ENCODE data around the gene SYT2.
"Not testable (repeated sequence)": the region's sequence is repeated elsewhere in the genome, so short reads cannot be mapped to it uniquely, and the experiment has no call there.

SYT2 gene

GRCh38 chr1:202629257-202629811, 80.9 kb downstream of the SYT2 start:
- DNase-seq (peak; percentile 33 to 36), ATAC-seq (peak; percentile 87)
- peak overlapping the region in 1 of 2 donors; percentile 40 for H3K4me3 Mint-ChIP-seq
- H3K27ac Mint-ChIP-seq, H3K9me3 Mint-ChIP-seq: not testable (repeated sequence)
- H3K27me3 Mint-ChIP-seq = peaks cover 64% of the 10 kb centered on the region
- H3K4me1 Mint-ChIP-seq = peaks cover 26% of the 10 kb centered on the region

- DNase-seq = no peak
- Mint-ChIP-seq H3K4me3 (peak overlapping the region in 1 of 2 donors; percentile 40), H3K9me3 (no peaks in the 10 kb centered on the region), H3K27ac (no peak overlapping the region), H3K4me1 (peaks cover 26% of the 10 kb centered on the region), H3K27me3 (peaks cover 59% of the 10 kb centered on the region)
- peak; percentile 4 for ATAC-seq
Measured at GRCh38 chr1:202628646-202629215, 81.5 kb downstream of the SYT2 start.

- Mint-ChIP-seq H3K27me3 (peaks cover 52% of the 10 kb centered on the region), H3K4me1 (peaks cover 26% of the 10 kb centered on the region), H3K4me3 (no peak overlapping the region), H3K9me3 (no peaks in the 10 kb centered on the region), H3K27ac (no peak overlapping the region)
- ATAC-seq (no peak), DNase-seq (no peak)
Measured at GRCh38 chr1:202627841-202628565, 82.3 kb downstream of the SYT2 start.

- H3K27ac Mint-ChIP-seq, ATAC-seq, H3K9me3 Mint-ChIP-seq, DNase-seq, H3K4me3 Mint-ChIP-seq: not testable (repeated sequence)
- Mint-ChIP-seq H3K27me3 (peaks cover 42% of the 10 kb centered on the region), H3K4me1 (peaks cover 26% of the 10 kb centered on the region)
Measured at GRCh38 chr1:202627036-202627435, 83.2 kb downstream of the SYT2 start.

GRCh38 chr1:202625416-202626360, 84.6 kb downstream of the SYT2 start:
- ATAC-seq = peak; percentile 83
- Mint-ChIP-seq H3K4me1 (peaks cover 25% of the 10 kb centered on the region), H3K4me3 (no peak overlapping the region), H3K9me3 (no peaks in the 10 kb centered on the region), H3K27ac (no peak overlapping the region), H3K27me3 (peaks cover 29% of the 10 kb centered on the region)
- peak; percentile 59 to 63 for DNase-seq

GRCh38 chr1:202624781-202625108, 85.5 kb downstream of the SYT2 start:
- Mint-ChIP-seq H3K27me3 (peaks cover 21% of the 10 kb centered on the region), H3K4me3 (no peak overlapping the region), H3K4me1 (peaks cover 15% of the 10 kb centered on the region), H3K9me3 (no peaks in the 10 kb centered on the region), H3K27ac (no peak overlapping the region)
- no peak for DNase-seq
- no peak for ATAC-seq

GRCh38 chr1:202624088-202624780, 86.0 kb downstream of the SYT2 start:
- no peak for ATAC-seq
- DNase-seq = no peak
- Mint-ChIP-seq H3K9me3 (no peaks in the 10 kb centered on the region), H3K27ac (no peak overlapping the region), H3K4me1 (peaks cover 10% of the 10 kb centered on the region), H3K27me3 (peaks cover 22% of the 10 kb centered on the region), H3K4me3 (no peak overlapping the region)

GRCh38 chr1:202623476-202623875, 86.8 kb downstream of the SYT2 start:
- not testable (repeated sequence) for H3K4me3 Mint-ChIP-seq, H3K4me1 Mint-ChIP-seq, ATAC-seq, H3K27ac Mint-ChIP-seq, DNase-seq, H3K9me3 Mint-ChIP-seq
- H3K27me3 Mint-ChIP-seq = peaks cover 29% of the 10 kb centered on the region

GRCh38 chr1:202623075-202623474, 87.2 kb downstream of the SYT2 start:
- H3K4me3 Mint-ChIP-seq = no peak overlapping the region
- H3K9me3 Mint-ChIP-seq = no peaks in the 10 kb centered on the region
- H3K4me1 Mint-ChIP-seq = peaks cover 10% of the 10 kb centered on the region
- H3K27me3 Mint-ChIP-seq = peaks cover 30% of the 10 kb centered on the region
- DNase-seq = no peak
- no peak overlapping the region for H3K27ac Mint-ChIP-seq
- no peak for ATAC-seq

- H3K4me1 Mint-ChIP-seq = peaks cover 10% of the 10 kb centered on the region
- H3K4me3 Mint-ChIP-seq = no peak overlapping the region
- no peak for DNase-seq
- peaks cover 30% of the 10 kb centered on the region for H3K27me3 Mint-ChIP-seq
- no peak overlapping the region for H3K27ac Mint-ChIP-seq
- no peaks in the 10 kb centered on the region for H3K9me3 Mint-ChIP-seq
- no peak for ATAC-seq
Measured at GRCh38 chr1:202622388-202622787, 87.9 kb downstream of the SYT2 start.

GRCh38 chr1:202621446-202621845, 88.8 kb downstream of the SYT2 start:
- Mint-ChIP-seq H3K9me3 (no peaks in the 10 kb centered on the region), H3K27ac (no peak overlapping the region), H3K27me3 (peaks cover 31% of the 10 kb centered on the region), H3K4me1 (peaks cover 17% of the 10 kb centered on the region), H3K4me3 (no peak overlapping the region)
- no peak for ATAC-seq
- no peak for DNase-seq

- not testable (repeated sequence) for DNase-seq, H3K27ac Mint-ChIP-seq, H3K4me3 Mint-ChIP-seq, H3K9me3 Mint-ChIP-seq, ATAC-seq
- H3K27me3 Mint-ChIP-seq = peaks cover 40% of the 10 kb centered on the region
- H3K4me1 Mint-ChIP-seq = peaks cover 31% of the 10 kb centered on the region
Measured at GRCh38 chr1:202620036-202620435, 90.2 kb downstream of the SYT2 start.

- DNase-seq (no peak), ATAC-seq (no peak)
- Mint-ChIP-seq H3K4me1 (peaks cover 37% of the 10 kb centered on the region), H3K27me3 (peaks cover 40% of the 10 kb centered on the region), H3K9me3 (no peaks in the 10 kb centered on the region), H3K27ac (no peak overlapping the region), H3K4me3 (no peak overlapping the region)
Measured at GRCh38 chr1:202619505-202619904, 90.7 kb downstream of the SYT2 start.

- ATAC-seq, H3K27ac Mint-ChIP-seq, H3K9me3 Mint-ChIP-seq, DNase-seq, H3K4me3 Mint-ChIP-seq: not testable (repeated sequence)
- peaks cover 40% of the 10 kb centered on the region for H3K4me1 Mint-ChIP-seq
- H3K27me3 Mint-ChIP-seq = peaks cover 40% of the 10 kb centered on the region
Measured at GRCh38 chr1:202619012-202619411, 91.2 kb downstream of the SYT2 start.

GRCh38 chr1:202616355-202616915, 93.8 kb downstream of the SYT2 start:
- H3K27ac Mint-ChIP-seq = peak overlapping the region in 1 of 2 donors; percentile 28

More at GRCh38 chr1:202616355-202616915, 93.8 kb downstream of the SYT2 start:
- peaks cover 40% of the 10 kb centered on the region for H3K4me1 Mint-ChIP-seq
- no peak for DNase-seq
- H3K27me3 Mint-ChIP-seq = peaks cover 40% of the 10 kb centered on the region
- no peak for ATAC-seq
- no peaks in the 10 kb centered on the region for H3K9me3 Mint-ChIP-seq
- peak overlapping the region in 1 of 2 donors; percentile 61 for H3K4me3 Mint-ChIP-seq
